HEK293 (cell line): ENCODE results near the gene TALDO1.

Experiments
- CTCF ChIA-PET: fragments of 350-600 bp; formaldehyde crosslinking; extraction: SDS; loops from one replicate; lab custom pipeline; 2021; ENCODE audit warnings: antibody characterized with exemption; lab: Yijun Ruan, JAX
- POLR2A ChIA-PET: fragments of 300-600 bp; formaldehyde crosslinking; extraction: SDS; loops from one replicate; lab custom pipeline; 2020; ENCODE audit warnings: antibody characterized with exemption, inconsistent platforms; lab: Yijun Ruan, JAX
- H3K27ac ChIP-seq: fragments of 200-500 bp; sonication (Bioruptor generic); 2 replicates; pipeline ENCODE4 v1.5.1; 2014; ENCODE audit warnings: low read depth, low read length, control low read depth, inconsistent platforms; ENCODE audit errors: extremely low read depth
- H3K36me3 ChIP-seq, 2 experiments: fragments of 200-500 bp in 1 of 2; sonication (Bioruptor generic) in 1 of 2; 1 replicate in 1 of 2; 2 replicates in 1 of 2; pipeline ENCODE4 v1.5.1; 2014 to 2017; ENCODE audit warnings: inconsistent platforms in 2 of 2, low read length in 2 of 2; ENCODE audit not compliant: control insufficient read depth in 2 of 2, insufficient read depth in 1 of 2
- H3K4me1 ChIP-seq: fragments of 200-500 bp; sonication (Bioruptor generic); 2 replicates; pipeline ENCODE4 v1.5.1; 2014; ENCODE audit warnings: mild to moderate bottlenecking, low read length, inconsistent platforms; ENCODE audit not compliant: control insufficient read depth, insufficient read depth
- H3K4me3 ChIP-seq: 2 replicates; pipeline ENCODE4 v1.5.1; 2011; ENCODE audit warnings: low read depth, mild to moderate bottlenecking, control low read depth, low read length, moderate library complexity
- H3K9me3 ChIP-seq: fragments of 200-500 bp; sonication (Bioruptor generic); 2 replicates; pipeline ENCODE4 v1.5.1; 2014; ENCODE audit warnings: low read depth, low read length, inconsistent platforms; ENCODE audit not compliant: control insufficient read depth, insufficient read depth
- AEBP2 ChIP-seq: fragments of 450-650 bp; formaldehyde crosslinking; IDR thresholded peaks from 2 replicates; pipeline ENCODE4 v1.5.1; 2016; ENCODE audit warnings: missing biosample characterization, missing genetic modification characterization, borderline replicate concordance
- GLIS2 ChIP-seq: fragments of 450-650 bp; formaldehyde crosslinking; IDR thresholded peaks from 2 replicates; pipeline ENCODE4 v1.5.1; 2016; ENCODE audit warnings: missing biosample characterization, missing genetic modification characterization
- KLF1 ChIP-seq: fragments of 450-650 bp; formaldehyde crosslinking; IDR thresholded peaks from 2 replicates; pipeline ENCODE4 v1.5.1; 2016; ENCODE audit warnings: missing biosample characterization, missing genetic modification characterization
- PRDM10 ChIP-seq: fragments of 450-650 bp; formaldehyde crosslinking; IDR thresholded peaks from 2 replicates; pipeline ENCODE4 v1.5.1; 2016; ENCODE audit warnings: missing biosample characterization, missing genetic modification characterization
- SP7 ChIP-seq: fragments of 450-650 bp; formaldehyde crosslinking; IDR thresholded peaks from 2 replicates; pipeline ENCODE4 v1.5.1; 2016; ENCODE audit warnings: missing biosample characterization, missing genetic modification characterization
- YY1 ChIP-seq: fragments of 450-650 bp; formaldehyde crosslinking; IDR thresholded peaks from 2 replicates; pipeline ENCODE4 v1.5.1; 2018; ENCODE audit warnings: missing biosample characterization, missing genetic modification characterization
- YY2 ChIP-seq: fragments of 450-650 bp; formaldehyde crosslinking; IDR thresholded peaks from 2 replicates; pipeline ENCODE4 v1.5.1; 2016; ENCODE audit warnings: missing biosample characterization, missing genetic modification characterization
- ZNF211 ChIP-seq: fragments of 450-650 bp; formaldehyde crosslinking; IDR thresholded peaks from 2 replicates; pipeline ENCODE4 v1.5.1; 2016; ENCODE audit warnings: low read depth, missing biosample characterization, missing genetic modification characterization
- ZNF221 ChIP-seq: fragments of 450-650 bp; formaldehyde crosslinking; IDR thresholded peaks from 2 replicates; pipeline ENCODE4 v1.5.1; 2017; ENCODE audit warnings: missing biosample characterization, missing genetic modification characterization, borderline replicate concordance
- ZNF266 ChIP-seq: fragments of 450-650 bp; formaldehyde crosslinking; IDR thresholded peaks from 2 replicates; pipeline ENCODE4 v1.5.1; 2016; ENCODE audit warnings: missing biosample characterization, missing genetic modification characterization, low read depth
- ZNF292 ChIP-seq: fragments of 450-650 bp; formaldehyde crosslinking; IDR thresholded peaks from 2 replicates; pipeline ENCODE4 v1.5.1; 2016; ENCODE audit warnings: low read depth, missing biosample characterization, missing genetic modification characterization, borderline replicate concordance
- ZNF335 ChIP-seq: fragments of 450-650 bp; formaldehyde crosslinking; conservative IDR thresholded peaks from 2 replicates; pipeline ENCODE4 v1.5.1; 2016; ENCODE audit warnings: missing biosample characterization, missing genetic modification characterization
- ZNF341 ChIP-seq: fragments of 450-650 bp; formaldehyde crosslinking; IDR thresholded peaks from 2 replicates; pipeline ENCODE4; 2016; ENCODE audit warnings: low read depth, missing biosample characterization, missing genetic modification characterization
- ZNF394 ChIP-seq: fragments of 450-650 bp; formaldehyde crosslinking; IDR thresholded peaks from 2 replicates; pipeline ENCODE4 v1.5.1; 2016; ENCODE audit warnings: missing biosample characterization, missing genetic modification characterization, mild to moderate bottlenecking, moderate library complexity, borderline replicate concordance
- ZNF404 ChIP-seq: fragments of 450-650 bp; formaldehyde crosslinking; IDR thresholded peaks from 2 replicates; pipeline ENCODE4 v1.5.1; 2017; ENCODE audit warnings: missing biosample characterization, missing genetic modification characterization
- ZNF426 ChIP-seq: fragments of 450-650 bp; formaldehyde crosslinking; IDR thresholded peaks from 2 replicates; pipeline ENCODE4 v1.5.1; 2017; ENCODE audit warnings: missing biosample characterization, missing genetic modification characterization, mild to moderate bottlenecking, inconsistent platforms, moderate library complexity
- ZNF518A ChIP-seq: fragments of 450-650 bp; formaldehyde crosslinking; conservative IDR thresholded peaks from 2 replicates; pipeline ENCODE4 v1.5.1; 2016; ENCODE audit warnings: low read depth, missing biosample characterization, missing genetic modification characterization
- ZNF600 ChIP-seq: fragments of 450-650 bp; formaldehyde crosslinking; IDR thresholded peaks from 2 replicates; pipeline ENCODE4 v1.5.1; 2016; ENCODE audit warnings: missing biosample characterization, missing genetic modification characterization
- ZNF670 ChIP-seq: fragments of 450-650 bp; formaldehyde crosslinking; IDR thresholded peaks from 2 replicates; pipeline ENCODE4 v1.5.1; 2016; ENCODE audit warnings: missing biosample characterization, missing genetic modification characterization, low read depth
- ZNF692 ChIP-seq: fragments of 450-650 bp; formaldehyde crosslinking; IDR thresholded peaks from 2 replicates; pipeline ENCODE4 v1.5.1; 2016; ENCODE audit warnings: missing biosample characterization, missing genetic modification characterization

Gene TALDO1

GRCh38 chr11:701741-702461, 45.4 kb upstream of the TALDO1 start:
- no peaks in the 10 kb centered on the region for H3K9me3 ChIP-seq
- no peak for TF ChIP-seq ZNF394 (tag by site-specific recombination)
- TF ChIP-seq ZNF292 (tag by site-specific recombination): no peak
- TF ChIP-seq ZNF692 (tag by site-specific recombination): no peak
- TF ChIP-seq ZNF221 (tag by site-specific recombination): no peak
- no peak for TF ChIP-seq GLIS2
- no peak for TF ChIP-seq AEBP2 (tag by site-specific recombination)
- no peak for TF ChIP-seq YY2 (tag by site-specific recombination)
- peaks cover 0 to 52% of the 10 kb centered on the region in 2 experiments; a peak in 1 of 3 replicates for H3K36me3 ChIP-seq
- H3K27ac ChIP-seq: no peak overlapping the region
- ChIA-PET POLR2A (no interaction called here), CTCF (no interaction called here)
- H3K4me3 ChIP-seq: no peak overlapping the region
- H3K4me1 ChIP-seq: no peaks in the 10 kb centered on the region

GRCh38 chr11:702462-703461, 44.5 kb upstream of the TALDO1 start:
- Histone ChIP-seq H3K36me3 (peaks cover 0 to 49% of the 10 kb centered on the region in 2 experiments; a peak in 1 of 3 replicates), H3K27ac (no peak overlapping the region), H3K9me3 (no peaks in the 10 kb centered on the region), H3K4me1 (no peaks in the 10 kb centered on the region), H3K4me3 (no peak overlapping the region)
- CTCF ChIA-PET: interaction anchor here (1.0 kb wide), 1 partner anchor 25 kb away, joined by 6 read pairs; no protein-coding TSS in a partner anchor
- POLR2A ChIA-PET: interaction anchor here (1.1 to 1.6 kb wide), 3 partner anchors 10 to 143 kb away, joined by 3 to 4 read pairs (median 3); partner anchors contain the start of gene LMNTD2
- TF ChIP-seq ZNF518A (tag by site-specific recombination) (no peak), ZNF335 (no peak), ZNF341 (tag by site-specific recombination) (peak; percentile 76), ZNF600 (peak; percentile 88), ZNF266 (tag by site-specific recombination) (no peak), KLF1 (tag by site-specific recombination) (no peak), SP7 (no peak), ZNF211 (tag by site-specific recombination) (no peak), ZNF426 (tag by site-specific recombination) (no peak), ZNF404 (tag by site-specific recombination) (no peak), YY1 (tag by site-specific recombination) (no peak), PRDM10 (tag by site-specific recombination) (peak; percentile 40; the same call in 1 of the 2 replicates), ZNF670 (tag by site-specific recombination) (no peak)
